Measurements from ENCODE around the gene C1RL.

The C1RL gene

DNA sequence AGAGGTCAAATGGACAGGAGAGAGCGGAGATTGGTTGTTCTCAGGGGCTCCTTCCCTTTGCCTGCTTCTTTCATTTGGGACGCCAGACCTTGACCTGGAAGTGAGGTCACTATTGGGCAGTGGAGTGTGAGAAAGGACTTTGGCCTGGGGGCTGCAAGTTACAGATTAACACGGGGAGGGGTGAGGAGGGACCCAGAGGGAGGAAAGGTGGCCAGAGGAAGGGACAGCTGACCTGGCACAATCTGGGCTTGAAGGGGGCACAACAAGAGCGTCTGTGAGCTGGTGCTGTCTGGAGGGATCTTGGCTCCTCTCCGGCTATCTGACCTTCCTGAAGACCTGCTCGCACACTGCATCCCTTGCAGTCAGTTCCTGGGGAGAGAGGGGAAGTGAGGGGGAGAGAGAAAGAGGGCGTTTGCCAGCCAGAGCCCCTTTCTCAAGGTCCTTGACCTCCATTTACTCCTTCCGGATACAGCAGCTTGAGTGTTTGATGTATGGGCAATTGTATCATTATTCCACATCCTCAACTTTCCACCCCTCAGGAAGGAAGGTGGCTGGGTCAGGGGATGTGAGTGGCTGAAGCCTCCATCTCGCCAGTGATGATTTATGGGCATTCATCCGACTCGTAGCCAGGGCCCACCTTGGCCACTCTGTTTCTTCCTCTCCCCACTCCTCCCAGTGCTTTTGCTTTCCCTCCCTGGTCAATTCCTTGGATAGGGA, 14.9 kb upstream of the C1RL start:
- Histone ChIP-seq H3K4me2 (ENCODE audit: low read length) (no peak overlapping the region), H3K27me3 (ENCODE audit: insufficient read depth, low read length) (no peaks in the 10 kb centered on the region), H3K9ac (ENCODE audit: low read length) (no peak overlapping the region), H3F3A (ENCODE audit: insufficient read depth, low read length) (no peaks in the 10 kb centered on the region), H3K4me3 (ENCODE audit: low read depth, low read length, poor library complexity, severe bottlenecking) (no peak overlapping the region), H3K27ac (ENCODE audit: low read depth, low read length, poor library complexity, severe bottlenecking) (no peak overlapping the region), H3K36me3 (ENCODE audit: insufficient read depth, low read length) (no peaks in the 10 kb centered on the region), H3K79me2 (ENCODE audit: insufficient read depth, low read length) (no peaks in the 10 kb centered on the region), H4K20me1 (ENCODE audit: insufficient read depth, low read length) (no peaks in the 10 kb centered on the region), H3K9me2 (ENCODE audit: low read depth, low read length) (no peaks in the 10 kb centered on the region), H2AFZ (ENCODE audit: low read length) (no peak overlapping the region), H3K4me1 (ENCODE audit: insufficient read depth, low read length, severe bottlenecking) (peaks cover under 1% of the 10 kb centered on the region), H3K9me3 (ENCODE audit: low read length) (no peaks in the 10 kb centered on the region)
- no peak for TF ChIP-seq EZH2 (IDR thresholded peaks at IDR 0.05; ENCODE audit: borderline replicate concordance, low read length)
- TF ChIP-seq, protein P1, sequence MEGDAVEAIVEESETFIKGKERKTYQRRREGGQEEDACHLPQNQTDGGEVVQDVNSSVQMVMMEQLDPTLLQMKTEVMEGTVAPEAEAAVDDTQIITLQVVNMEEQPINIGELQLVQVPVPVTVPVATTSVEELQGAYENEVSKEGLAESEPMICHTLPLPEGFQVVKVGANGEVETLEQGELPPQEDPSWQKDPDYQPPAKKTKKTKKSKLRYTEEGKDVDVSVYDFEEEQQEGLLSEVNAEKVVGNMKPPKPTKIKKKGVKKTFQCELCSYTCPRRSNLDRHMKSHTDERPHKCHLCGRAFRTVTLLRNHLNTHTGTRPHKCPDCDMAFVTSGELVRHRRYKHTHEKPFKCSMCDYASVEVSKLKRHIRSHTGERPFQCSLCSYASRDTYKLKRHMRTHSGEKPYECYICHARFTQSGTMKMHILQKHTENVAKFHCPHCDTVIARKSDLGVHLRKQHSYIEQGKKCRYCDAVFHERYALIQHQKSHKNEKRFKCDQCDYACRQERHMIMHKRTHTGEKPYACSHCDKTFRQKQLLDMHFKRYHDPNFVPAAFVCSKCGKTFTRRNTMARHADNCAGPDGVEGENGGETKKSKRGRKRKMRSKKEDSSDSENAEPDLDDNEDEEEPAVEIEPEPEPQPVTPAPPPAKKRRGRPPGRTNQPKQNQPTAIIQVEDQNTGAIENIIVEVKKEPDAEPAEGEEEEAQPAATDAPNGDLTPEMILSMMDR (IDR thresholded peaks at IDR 0.05; ENCODE audit: low read length), result no peak

DNA sequence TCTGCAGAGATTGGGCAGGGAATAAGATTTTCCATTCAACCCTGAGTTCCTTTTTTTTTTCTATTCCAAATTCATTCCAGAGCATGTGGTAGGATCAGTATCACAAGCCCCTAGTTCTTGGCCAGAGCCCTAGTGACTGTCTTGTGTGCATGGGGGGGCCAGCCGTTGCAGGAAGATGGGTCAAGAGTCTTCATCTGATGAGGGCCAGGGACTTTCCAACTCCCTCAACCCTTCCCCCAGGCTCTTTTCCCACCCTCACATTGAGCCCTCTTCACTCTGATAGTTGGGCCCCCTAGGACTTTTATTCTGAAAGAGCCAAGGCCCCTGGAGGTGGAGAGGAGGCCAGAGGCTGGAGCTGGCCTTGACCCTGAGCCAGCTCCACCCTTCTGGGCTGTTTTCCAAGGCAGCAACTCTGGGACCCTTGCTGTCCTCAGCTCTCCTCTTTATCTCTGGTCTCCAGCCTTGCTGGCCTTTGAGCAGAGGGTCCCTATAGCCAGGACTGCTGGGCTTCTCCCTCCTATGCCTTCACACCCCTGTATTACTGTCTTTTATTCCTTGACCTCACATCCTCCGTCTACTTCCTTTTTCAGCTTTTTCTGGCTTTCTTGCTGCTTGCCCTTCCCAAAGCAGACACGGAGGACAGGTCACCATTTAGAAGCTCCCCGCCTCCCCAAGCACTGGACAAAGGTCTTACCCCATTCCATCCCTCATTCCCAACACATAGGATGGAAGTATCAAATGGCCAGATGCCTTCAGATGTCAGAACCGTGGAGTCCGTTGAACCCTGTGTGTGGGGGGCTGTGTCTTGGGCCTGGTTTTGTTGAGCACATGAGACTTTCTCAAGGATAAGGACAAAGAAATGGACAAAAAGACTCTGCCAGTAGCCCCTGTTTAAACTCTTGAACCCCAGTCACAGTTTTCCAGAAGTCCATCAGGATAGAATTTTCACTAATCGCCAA, 14.1 kb upstream of the C1RL start:
- no peaks in the 10 kb centered on the region for H3F3A ChIP-seq (ENCODE audit: insufficient read depth, low read length)
- no peaks in the 10 kb centered on the region for H3K9me3 ChIP-seq (ENCODE audit: low read length)
- no peak overlapping the region for H3K27ac ChIP-seq (ENCODE audit: low read depth, low read length, poor library complexity, severe bottlenecking)
- H4K20me1 ChIP-seq (ENCODE audit: insufficient read depth, low read length), result no peaks in the 10 kb centered on the region
- no peaks in the 10 kb centered on the region for H3K9me2 ChIP-seq (ENCODE audit: low read depth, low read length)
- H3K4me1 ChIP-seq (ENCODE audit: insufficient read depth, low read length, severe bottlenecking), result no peaks in the 10 kb centered on the region
- H3K4me2 ChIP-seq (ENCODE audit: low read length), result no peak overlapping the region
- no peaks in the 10 kb centered on the region for H3K27me3 ChIP-seq (ENCODE audit: insufficient read depth, low read length)
- no peak overlapping the region for H3K9ac ChIP-seq (ENCODE audit: low read length)
- no peak for TF ChIP-seq EZH2 (IDR thresholded peaks at IDR 0.05; ENCODE audit: borderline replicate concordance, low read length)
- TF ChIP-seq, protein P1 (IDR thresholded peaks at IDR 0.05; ENCODE audit: low read length), result no peak
- no peaks in the 10 kb centered on the region for H3K36me3 ChIP-seq (ENCODE audit: insufficient read depth, low read length)
- H3K79me2 ChIP-seq (ENCODE audit: insufficient read depth, low read length), result no peaks in the 10 kb centered on the region
- H3K4me3 ChIP-seq (ENCODE audit: low read depth, low read length, poor library complexity, severe bottlenecking), result no peak overlapping the region
- H2AFZ ChIP-seq (ENCODE audit: low read length), result no peak overlapping the region

DNA sequence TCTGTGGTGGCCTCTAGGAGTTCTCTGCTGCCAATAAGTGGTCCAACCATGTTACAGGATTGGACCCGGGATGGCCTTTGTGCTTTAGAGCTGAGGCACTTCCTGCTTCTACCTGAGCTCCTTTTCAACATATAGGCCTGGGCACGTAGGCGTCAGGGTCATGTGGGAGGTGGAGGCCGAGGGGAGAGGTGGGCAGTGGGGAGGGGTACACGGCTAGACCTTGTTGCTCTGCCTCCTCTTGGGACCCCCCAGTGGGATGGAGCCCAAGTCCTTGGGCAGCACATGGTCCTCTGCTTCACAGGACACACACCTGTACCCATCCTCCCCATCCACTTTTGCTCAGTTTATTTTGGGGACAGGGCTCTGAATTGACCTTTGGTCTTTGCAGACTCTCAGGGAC, 12.3 kb upstream of the C1RL start:
- no peak overlapping the region for H3K4me3 ChIP-seq (ENCODE audit: low read depth, low read length, poor library complexity, severe bottlenecking)
- no peaks in the 10 kb centered on the region for H3K27me3 ChIP-seq (ENCODE audit: insufficient read depth, low read length)
- no peaks in the 10 kb centered on the region for H4K20me1 ChIP-seq (ENCODE audit: insufficient read depth, low read length)
- no peaks in the 10 kb centered on the region for H3K79me2 ChIP-seq (ENCODE audit: insufficient read depth, low read length)
- H3K9me2 ChIP-seq (ENCODE audit: low read depth, low read length), result no peaks in the 10 kb centered on the region
- no peaks in the 10 kb centered on the region for H3K9me3 ChIP-seq (ENCODE audit: low read length)
- TF ChIP-seq, protein P1 (IDR thresholded peaks at IDR 0.05; ENCODE audit: low read length), result no peak
- TF ChIP-seq EZH2 (IDR thresholded peaks at IDR 0.05; ENCODE audit: borderline replicate concordance, low read length), result no peak
- no peaks in the 10 kb centered on the region for H3K4me1 ChIP-seq (ENCODE audit: insufficient read depth, low read length, severe bottlenecking)
- H3K9ac ChIP-seq (ENCODE audit: low read length), result no peak overlapping the region
- H2AFZ ChIP-seq (ENCODE audit: low read length), result no peak overlapping the region
- H3K36me3 ChIP-seq (ENCODE audit: insufficient read depth, low read length), result no peaks in the 10 kb centered on the region
- H3K27ac ChIP-seq (ENCODE audit: low read depth, low read length, poor library complexity, severe bottlenecking), result no peak overlapping the region
- no peaks in the 10 kb centered on the region for H3F3A ChIP-seq (ENCODE audit: insufficient read depth, low read length)
- no peak overlapping the region for H3K4me2 ChIP-seq (ENCODE audit: low read length)
